Measurements from ENCODE around the gene ASIC4.

DNA sequence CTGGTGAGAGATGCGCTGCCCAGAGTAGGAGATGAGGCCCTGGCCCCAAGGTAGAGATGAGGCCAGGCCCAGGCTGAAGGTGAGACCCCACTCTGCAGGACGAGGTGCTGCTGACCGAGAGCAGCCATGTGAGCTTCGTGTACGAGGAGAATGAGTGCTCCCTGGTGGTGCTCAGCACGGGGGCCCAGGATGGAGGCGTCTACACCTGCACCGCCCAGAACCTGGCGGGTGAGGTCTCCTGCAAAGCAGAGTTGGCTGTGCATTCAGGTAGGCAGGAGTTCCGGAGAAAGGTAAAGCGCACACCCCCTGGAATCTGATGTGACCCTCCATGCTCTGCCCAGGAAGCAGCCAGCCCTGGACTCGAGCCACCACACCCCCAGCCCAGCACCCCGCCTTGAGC is 37.1 kb upstream of the ASIC4 start:
- TF ChIP-seq, protein P1, sequence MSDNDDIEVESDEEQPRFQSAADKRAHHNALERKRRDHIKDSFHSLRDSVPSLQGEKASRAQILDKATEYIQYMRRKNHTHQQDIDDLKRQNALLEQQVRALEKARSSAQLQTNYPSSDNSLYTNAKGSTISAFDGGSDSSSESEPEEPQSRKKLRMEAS (IDR thresholded peaks at IDR 0.05; ENCODE audit: low read depth, low read length) = no peak
- TF ChIP-seq CTCF (IDR thresholded peaks at IDR 0.05; ENCODE audit: low read depth, low read length) (no peak), POLR2A (IDR thresholded peaks at IDR 0.05; ENCODE audit: extremely low read depth, insufficient read length) (no peak)
